ENCODE results near the gene SLX4IP. TPM values are rescaled to one million over a fixed set of nuclear protein-coding genes. Genes with fewer than 3 reads are reported as not detected.

SLX4IP gene
- total and polyA plus RNA-seq, 2 of the 13 experiments (the other 11 are each of a cell fraction or from before 2014, with no cell fraction given), result 3.6 to 7.3 TPM

- TF ChIP-seq, protein P1, sequence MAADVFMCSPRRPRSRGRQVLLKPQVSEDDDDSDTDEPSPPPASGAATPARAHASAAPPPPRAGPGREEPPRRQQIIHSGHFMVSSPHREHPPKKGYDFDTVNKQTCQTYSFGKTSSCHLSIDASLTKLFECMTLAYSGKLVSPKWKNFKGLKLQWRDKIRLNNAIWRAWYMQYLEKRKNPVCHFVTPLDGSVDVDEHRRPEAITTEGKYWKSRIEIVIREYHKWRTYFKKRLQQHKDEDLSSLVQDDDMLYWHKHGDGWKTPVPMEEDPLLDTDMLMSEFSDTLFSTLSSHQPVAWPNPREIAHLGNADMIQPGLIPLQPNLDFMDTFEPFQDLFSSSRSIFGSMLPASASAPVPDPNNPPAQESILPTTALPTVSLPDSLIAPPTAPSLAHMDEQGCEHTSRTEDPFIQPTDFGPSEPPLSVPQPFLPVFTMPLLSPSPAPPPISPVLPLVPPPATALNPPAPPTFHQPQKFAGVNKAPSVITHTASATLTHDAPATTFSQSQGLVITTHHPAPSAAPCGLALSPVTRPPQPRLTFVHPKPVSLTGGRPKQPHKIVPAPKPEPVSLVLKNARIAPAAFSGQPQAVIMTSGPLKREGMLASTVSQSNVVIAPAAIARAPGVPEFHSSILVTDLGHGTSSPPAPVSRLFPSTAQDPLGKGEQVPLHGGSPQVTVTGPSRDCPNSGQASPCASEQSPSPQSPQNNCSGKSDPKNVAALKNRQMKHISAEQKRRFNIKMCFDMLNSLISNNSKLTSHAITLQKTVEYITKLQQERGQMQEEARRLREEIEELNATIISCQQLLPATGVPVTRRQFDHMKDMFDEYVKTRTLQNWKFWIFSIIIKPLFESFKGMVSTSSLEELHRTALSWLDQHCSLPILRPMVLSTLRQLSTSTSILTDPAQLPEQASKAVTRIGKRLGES (CRISPR knock-in tag; IDR thresholded peaks at IDR 0.05; ENCODE audit: borderline replicate concordance), result peak; percentile 42; the same call in 1 of the 2 replicates
- TF ChIP-seq SNRNP70 (IDR thresholded peaks at IDR 0.05; ENCODE audit: low read depth, low read length), result no peak
- 0 out of 2 replicates have a peak, but pooled peaks have one; percentile 80 for TF ChIP-seq ZNF564 (CRISPR knock-in tag; IDR thresholded peaks at IDR 0.05)
- peak; percentile 28 for TF ChIP-seq CBX1 (IDR thresholded peaks at IDR 0.05; ENCODE audit: low read depth)
- peak; percentile 57 for TF ChIP-seq ZNF766 (CRISPR knock-in tag; IDR thresholded peaks at IDR 0.05; ENCODE audit: borderline replicate concordance)
- peak; percentile 57; the same call in 1 of the 2 replicates for TF ChIP-seq ZBTB42 (CRISPR knock-in tag; IDR thresholded peaks at IDR 0.05)
- TF ChIP-seq REXO4 (CRISPR knock-in tag; IDR thresholded peaks at IDR 0.05; ENCODE audit: borderline replicate concordance), result no peak
- TF ChIP-seq ZNF839 (CRISPR knock-in tag; IDR thresholded peaks at IDR 0.05; ENCODE audit: borderline replicate concordance), result no peak
- TF ChIP-seq, protein P2, sequence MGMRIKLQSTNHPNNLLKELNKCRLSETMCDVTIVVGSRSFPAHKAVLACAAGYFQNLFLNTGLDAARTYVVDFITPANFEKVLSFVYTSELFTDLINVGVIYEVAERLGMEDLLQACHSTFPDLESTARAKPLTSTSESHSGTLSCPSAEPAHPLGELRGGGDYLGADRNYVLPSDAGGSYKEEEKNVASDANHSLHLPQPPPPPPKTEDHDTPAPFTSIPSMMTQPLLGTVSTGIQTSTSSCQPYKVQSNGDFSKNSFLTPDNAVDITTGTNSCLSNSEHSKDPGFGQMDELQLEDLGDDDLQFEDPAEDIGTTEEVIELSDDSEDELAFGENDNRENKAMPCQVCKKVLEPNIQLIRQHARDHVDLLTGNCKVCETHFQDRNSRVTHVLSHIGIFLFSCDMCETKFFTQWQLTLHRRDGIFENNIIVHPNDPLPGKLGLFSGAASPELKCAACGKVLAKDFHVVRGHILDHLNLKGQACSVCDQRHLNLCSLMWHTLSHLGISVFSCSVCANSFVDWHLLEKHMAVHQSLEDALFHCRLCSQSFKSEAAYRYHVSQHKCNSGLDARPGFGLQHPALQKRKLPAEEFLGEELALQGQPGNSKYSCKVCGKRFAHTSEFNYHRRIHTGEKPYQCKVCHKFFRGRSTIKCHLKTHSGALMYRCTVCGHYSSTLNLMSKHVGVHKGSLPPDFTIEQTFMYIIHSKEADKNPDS (CRISPR knock-in tag; IDR thresholded peaks at IDR 0.05), result no peak
- TF ChIP-seq KAT8 (CRISPR knock-in tag; IDR thresholded peaks at IDR 0.05), result peak; percentile 78
- TF ChIP-seq ZNF720 (CRISPR knock-in tag; IDR thresholded peaks at IDR 0.05), result no peak
- no peak for TF ChIP-seq KDM3A (CRISPR knock-in tag; IDR thresholded peaks at IDR 0.05; ENCODE audit: low read depth)
- TF ChIP-seq KDM2A (CRISPR knock-in tag; IDR thresholded peaks at IDR 0.05; ENCODE audit: borderline replicate concordance, low read depth), result peak; percentile 83
- peak; percentile 84 for TF ChIP-seq ZNF160 (CRISPR knock-in tag; IDR thresholded peaks at IDR 0.05)
- peak; percentile 39; the same call in 1 of the 2 replicates for TF ChIP-seq ZNF383 (CRISPR knock-in tag; IDR thresholded peaks at IDR 0.05; ENCODE audit: borderline replicate concordance)
- TF ChIP-seq NCOR1 (IDR thresholded peaks at IDR 0.05; ENCODE audit: borderline replicate concordance, low read length), result 0 out of 2 replicates have a peak, but pooled peaks have one; percentile 60
- peak; percentile 29; the same call in 1 of the 2 replicates for TF ChIP-seq ZNF773 (CRISPR knock-in tag; IDR thresholded peaks at IDR 0.05; ENCODE audit: borderline replicate concordance)
- TF ChIP-seq HES4 (CRISPR knock-in tag; IDR thresholded peaks at IDR 0.05; ENCODE audit: borderline replicate concordance), result peak; percentile 74; the same call in 1 of the 2 replicates
- no peak for TF ChIP-seq PTBP1 (IDR thresholded peaks at IDR 0.05; ENCODE audit: low read depth, low read length, poor library complexity, severe bottlenecking)
- no peak for TF ChIP-seq IKZF4 (CRISPR knock-in tag; IDR thresholded peaks at IDR 0.05; ENCODE audit: borderline replicate concordance, low read depth, not compliant biosample characterization)
- 0 out of 2 replicates have a peak, but pooled peaks have one; percentile 31 for TF ChIP-seq ELF4 (CRISPR knock-in tag; IDR thresholded peaks at IDR 0.05; ENCODE audit: borderline replicate concordance)
- no peak for TF ChIP-seq ZNF382 (CRISPR knock-in tag; IDR thresholded peaks at IDR 0.05; ENCODE audit: borderline replicate concordance)
- TF ChIP-seq ZSCAN5A (CRISPR knock-in tag; IDR thresholded peaks at IDR 0.05; ENCODE audit: borderline replicate concordance), result peak; percentile 78
Measured at GRCh38 chr20:10673842-10674683, 239.0 kb downstream of the SLX4IP start, which contains the start of gene JAG1 (continued).
